Heart right ventricle (tissue), 16 donors: ENCODE measurements around the gene TNNT1. TPM values are rescaled to one million over a fixed set of nuclear protein-coding genes. Genes with fewer than 3 reads are reported as not detected.

Experiments
- ATAC-seq, 8 donors: fragments of 200-7000 bp; cut with Tn5 transposase; one replicate each; pipeline ENCODE4 v1.9.1; 2020; ENCODE audit warnings: mild to moderate bottlenecking in 8 of 8, moderate library complexity in 8 of 8, moderate number of reproducible peaks in 1 of 8
- DNase-seq, 2 donors: peaks; one replicate each; pipeline ENCODE4 v3.0.0-alpha.2; 2020
- H3K27ac ChIP-seq, 10 donors: fragments of 200-600 bp; sonication (generic) in 2 of 10; one replicate each; pipeline versions ENCODE4 v1.5.0 to v1.8.0; 2020 to 2022; ENCODE audit warnings: mild to moderate bottlenecking in 3 of 10
- H3K27me3 ChIP-seq, 7 donors: fragments of 200-600 bp; one replicate each; pipeline ENCODE4 v1.8.0; 2021 to 2022; ENCODE audit warnings: mild to moderate bottlenecking in 2 of 7
- H3K36me3 ChIP-seq, 9 donors: fragments of 200-600 bp; sonication (generic) in 1 of 9; one replicate each; pipeline versions ENCODE4 v1.5.0 to v1.8.0; 2020 to 2022; ENCODE audit warnings: mild to moderate bottlenecking in 2 of 9
- H3K4me1 ChIP-seq, 9 donors: fragments of 200-600 bp; sonication (generic) in 1 of 9; one replicate each; pipeline versions ENCODE4 v1.5.0 to v1.8.0; 2020 to 2022; ENCODE audit warnings: mild to moderate bottlenecking in 4 of 9
- H3K4me3 ChIP-seq, 10 donors: fragments of 200-600 bp; sonication (generic) in 2 of 10; one replicate each; pipeline versions ENCODE4 v1.5.0 to v1.8.0; 2020 to 2022; ENCODE audit warnings: mild to moderate bottlenecking in 7 of 10, moderate library complexity in 2 of 10
- H3K9me3 ChIP-seq, 11 donors: fragments of 200-600 bp in 10 of 11; sonication (generic) in 2 of 11; one replicate each; pipeline versions ENCODE4 v1.5.0 to v1.8.0; 2013 to 2022; ENCODE audit warnings: mild to moderate bottlenecking in 2 of 11, control low read depth in 1 of 11, moderate library complexity in 1 of 11
- CTCF ChIP-seq, 9 donors: fragments of 200-600 bp; sonication (generic) in 2 of 9; IDR thresholded peaks; one replicate each; pipeline versions ENCODE4 v1.5.0 to v1.8.0; 2021 to 2022; ENCODE audit warnings: antibody characterized with exemption in 9 of 9, mild to moderate bottlenecking in 5 of 9, moderate library complexity in 1 of 9
- WGBS, 2 donors: extraction: QIAGEN DNeasy Blood & Tissue Kit; methylation state at CpG; one replicate each; pipeline ENCODE4 v1.1.7; 2013; ENCODE audit warnings: inconsistent platforms in 1 of 2; 5-methylcytosine and 5-hydroxymethylcytosine counted together
- intact Hi-C, 10 donors: fragments of 100-400 bp; cut with DNase I; formaldehyde crosslinking; loops; one replicate each; pipeline versions ENCODE4 v1.11.1 to v1.14.2; 2022
- polyA plus RNA-seq, 2 donors: library from polyadenylated mRNA; stranded (reverse); fragments of 200-250 nt; gene quantifications; one replicate each; pipeline ENCODE4 v1.2.3, GENCODE V29; 2013
- total RNA-seq, 10 donors: library from RNA; stranded (reverse); fragmentation: NEBNext Ultra II Directional in 3 of 10; extraction: Animal tissue kit (Norgen Biotek cat#: 25700) in 3 of 10; gene quantifications; one replicate each; pipeline versions ENCODE4 v1.2.1 to v1.2.4, GENCODE V29; 2021 to 2023
- donor health status: Arrhythmogenic right ventricular cardiomyopathy.
- donor health status: ischemic (EF 13 %, LVEDD 7.1; RV severe dilation, severe dysfunction).
- donor health status: healthy with polysubstance abuse.
- donor health status: DM: no; HTN: yes; CAD: no.
- donor health status: DM: no; HTN: no; CAD: no.
- donor health status: ischemic (EF 25% LVEDD 6.9; RV normal size, moderate dysfunction).
- donor health status: ischemic (EF 25% LVEDD 5.7; RV mildly dilated, moderate dysfunction).
- donor health status: healthy.
- donor health status: DM: yes; HTN: yes; CAD: no.
- donor health status: Ischemic cardiomyopathy.
- donor health status: ischemic (EF 35%, LVEDD 5.7; RV mildly dilated, moderate dysfunction).
- donor health status: nonischemic (EF 11% LVEDD 7.7; RV severe dilation, severe dysfunction).
- donor health status: DM: yes; HTN: yes; CAD: no.
- donor health status: PGD.
- donor health status: ischemic (EF 29% LVEDD 5.4; RV normal size, mild dysfunction).
- donor health status: nonischemic (EF 23%, LVEDD 6.1; RV moderate dilation, normal function).

TNNT1 gene
- total and polyA plus RNA-seq, 12 donors = 19.7 to 721 (median 97.1) TPM

GRCh38 chr19:55158848-55159749 lies 10.1 kb upstream of the TNNT1 start:
- H3K9me3 ChIP-seq = no peaks in the 10 kb centered on the region
- no peak for TF ChIP-seq CTCF (IDR thresholded peaks at IDR 0.05)
- peak overlapping the region in 8 of 10 donors; percentile 24 to 71 (median 52) for H3K4me3 ChIP-seq
- intact Hi-C loops = no loop called here
- peak overlapping the region; percentile 47 to 100 (median 90) for H3K27ac ChIP-seq
- peak; percentile 52 to 77 (median 70) for ATAC-seq
- peaks cover 0 to 72% (median 50%) of the 10 kb centered on the region in 7 donors for H3K27me3 ChIP-seq
- 25 to 30% methylated on average over 17 to 18 of the region's 18 CpGs for WGBS, 2 donors
- H3K36me3 ChIP-seq = peaks cover 0 to 46% (median 0%) of the 10 kb centered on the region in 9 donors
- DNase-seq = peak; percentile 84 to 87
- H3K4me1 ChIP-seq = peaks cover 0 to 41% (median 15%) of the 10 kb centered on the region in 9 donors

- Histone ChIP-seq H3K9me3 (no peaks in the 10 kb centered on the region), H3K4me3 (peak overlapping the region in 4 of 10 donors; percentile 3 to 71 (median 20)), H3K36me3 (peaks cover 0 to 48% (median 0%) of the 10 kb centered on the region in 9 donors), H3K27me3 (peaks cover 0 to 68% (median 49%) of the 10 kb centered on the region in 7 donors), H3K4me1 (peaks cover 0 to 41% (median 15%) of the 10 kb centered on the region in 9 donors), H3K27ac (peak overlapping the region; percentile 47 to 100 (median 90))
- intact Hi-C loops = no loop called here
- DNase-seq (no peak), ATAC-seq (peak in 4 of 8 donors; percentile 0 to 4 (median 2))
- TF ChIP-seq CTCF (IDR thresholded peaks at IDR 0.05) = no peak
- 32 to 44% methylated on average over 4 of the region's 4 CpGs for WGBS, 2 donors
These were observed 9.4 kb upstream of the TNNT1 start for GRCh38 chr19:55158423-55158822.

GRCh38 chr19:55157064-55157908 lies 8.3 kb upstream of the TNNT1 start, which contains the start of gene TNNI3:
TNNI3 (minus strand) TSS chr19:55157732; CDS start chr19:55157589, 143 bp downstream.
- WGBS, 2 donors = 16 to 25% methylated on average over 39 of the region's 39 CpGs
- no peak for TF ChIP-seq CTCF (IDR thresholded peaks at IDR 0.05)
- H3K4me3 ChIP-seq = peak within 1 kb of the TSS; percentile 26 to 78 (median 64)
- H3K4me1 ChIP-seq = peaks cover 0 to 42% (median 15%) of the 10 kb centered on the region in 9 donors
- intact Hi-C loops = no loop called here
- H3K9me3 ChIP-seq = no peaks in the 10 kb centered on the region
- ATAC-seq (peak; percentile 32 to 70 (median 60)), DNase-seq (peak; percentile 66 to 74)
- H3K27ac ChIP-seq = peak within 1 kb of the TSS; percentile 68 to 100 (median 92)
- peaks cover 0 to 58% (median 41%) of the 10 kb centered on the region in 7 donors for H3K27me3 ChIP-seq
- peaks cover 0 to 56% (median 0%) of the 10 kb centered on the region in 9 donors for H3K36me3 ChIP-seq
